AG10803 (cell line): ENCODE measurements around the gene XDH.

ENCODE experiments used
- DNase-seq: peaks from one replicate; pipeline ENCODE4 v3.0.0; 2010; ENCODE audit warnings: low read depth
- H3K4me3 ChIP-seq: 2 replicates; pipeline ENCODE4 v1.5.1; 2011; ENCODE audit warnings: mild to moderate bottlenecking, low read length, control low read depth
- CTCF ChIP-seq: conservative IDR thresholded peaks from 2 replicates; pipeline ENCODE4 v1.5.1; 2011; ENCODE audit warnings: mild to moderate bottlenecking, low read length, control low read depth, inconsistent platforms

XDH gene

GRCh38 chr2:31419386-31419785, 4.8 kb upstream of the XDH start:
- no peak for DNase-seq
- no peak for TF ChIP-seq CTCF
- no peak overlapping the region for H3K4me3 ChIP-seq

DNA sequence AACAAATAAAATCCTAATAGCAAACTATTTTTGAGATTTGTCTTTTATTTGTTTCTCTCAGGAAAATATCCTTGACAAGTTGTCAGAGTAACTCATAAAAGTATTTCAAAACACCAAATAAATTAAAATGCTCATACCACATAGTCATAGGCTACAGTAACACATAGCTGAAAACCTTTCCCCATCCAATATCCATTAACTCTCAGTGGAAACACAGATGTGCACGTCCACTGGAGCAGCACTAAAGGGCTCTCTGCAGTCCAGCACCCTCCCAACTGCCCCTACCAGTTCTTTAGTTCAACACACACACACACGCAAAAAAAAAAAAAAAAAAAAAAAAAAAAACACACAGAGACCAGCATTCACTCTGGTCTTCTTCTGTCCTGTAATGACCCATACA, 879 bp upstream of the XDH start:
- DNase-seq = peak; percentile 77
- TF ChIP-seq CTCF = no peak
- H3K4me3 ChIP-seq = no peak overlapping the region

DNA sequence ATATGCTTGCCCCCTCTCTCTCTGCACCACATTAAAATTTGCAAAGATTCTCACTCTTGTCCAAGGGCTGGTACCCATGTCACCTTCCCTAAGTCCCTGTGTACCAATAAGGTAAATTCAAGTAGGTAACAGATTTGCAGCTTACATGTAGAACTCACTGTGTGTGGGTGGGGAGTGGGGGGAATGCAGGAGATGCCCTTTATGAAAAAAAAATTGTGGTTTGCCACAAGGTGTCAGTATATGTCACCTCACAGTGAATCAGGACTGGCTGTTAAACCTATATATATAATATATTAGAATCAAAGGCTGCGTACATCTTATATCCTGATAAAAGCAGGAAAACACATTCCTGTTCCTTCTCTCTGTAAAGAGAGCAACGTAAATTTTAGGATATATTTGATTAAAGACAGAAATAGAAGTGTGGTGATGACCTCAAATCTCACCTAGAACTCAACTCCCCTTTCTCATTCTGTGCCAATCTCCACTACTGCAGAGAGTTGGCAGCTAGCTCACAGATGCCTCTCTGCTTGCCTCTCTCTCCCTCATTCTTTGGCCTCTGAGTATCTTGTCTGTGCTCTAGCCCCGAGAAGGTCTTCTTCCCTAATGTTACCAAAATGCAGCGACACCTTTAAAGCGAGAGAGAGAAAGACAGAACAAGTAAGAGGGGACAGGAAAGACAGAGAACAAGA, 536 bp downstream of the XDH start:
- H3K4me3 ChIP-seq = no peak overlapping the region
- no peak for DNase-seq
- TF ChIP-seq CTCF = 0 out of 2 replicates have a peak, but pooled peaks have one; percentile 6

DNA sequence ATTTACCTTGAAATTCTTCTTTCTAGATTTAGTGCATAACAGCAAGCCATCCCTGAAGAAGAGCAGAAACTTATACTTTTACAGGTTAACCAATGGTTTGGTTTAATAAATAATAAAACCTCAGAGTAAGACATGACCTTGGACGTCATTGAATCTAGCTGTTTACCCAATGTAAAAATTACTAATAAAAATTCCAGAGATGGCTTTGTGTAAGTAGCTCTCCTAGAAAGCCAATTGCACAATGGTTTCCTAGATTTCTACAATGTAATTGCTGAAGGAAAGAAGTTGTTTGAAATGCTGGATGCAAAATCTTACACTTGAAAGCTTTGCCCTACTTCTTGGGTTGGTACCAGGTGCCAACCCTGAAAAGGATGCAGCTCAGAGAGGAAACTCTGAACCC, 1.5 kb downstream of the XDH start:
- H3K4me3 ChIP-seq = no peak overlapping the region
- TF ChIP-seq CTCF = no peak
- peak; percentile 72 for DNase-seq

- TF ChIP-seq CTCF = no peak
- no peak for DNase-seq
Measured at GRCh38 chr2:31411771-31412170, 2.8 kb downstream of the XDH start.

GRCh38 chr2:31406593-31407385, 7.8 kb downstream of the XDH start:
- no peak overlapping the region for H3K4me3 ChIP-seq
- no peak for DNase-seq
- TF ChIP-seq CTCF = no peak

More at GRCh38 chr2:31411771-31412170, 2.8 kb downstream of the XDH start:
- H3K4me3 ChIP-seq = no peak overlapping the region

DNA sequence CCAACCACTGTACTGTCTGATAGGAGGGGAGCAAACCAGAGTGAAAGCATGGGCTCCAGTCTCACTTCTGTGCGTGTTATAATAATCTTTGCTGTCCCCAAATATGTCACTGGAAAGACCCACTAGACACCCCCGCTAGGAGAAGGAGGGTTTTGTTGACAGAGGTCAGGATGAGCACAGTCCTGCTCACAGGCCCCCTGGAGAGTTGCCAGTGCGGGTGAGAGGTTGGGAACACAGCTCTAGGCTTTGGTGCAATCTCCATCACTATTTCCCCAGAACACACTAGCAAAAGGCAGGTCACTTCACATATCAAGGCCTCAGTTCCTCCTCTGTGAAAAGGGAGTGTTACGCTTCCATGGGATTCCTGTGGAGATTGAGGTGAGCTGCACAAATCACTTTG, 9.7 kb downstream of the XDH start:
- DNase-seq = no peak

More for the DNA sequence above, 9.7 kb downstream of the XDH start:
- H3K4me3 ChIP-seq = no peak overlapping the region
- TF ChIP-seq CTCF = no peak
